Glutamatergic neuron (in vitro differentiated cells): Measurements from ENCODE around the gene NSUN2. TPM values are rescaled to one million over a fixed set of nuclear protein-coding genes. Genes with fewer than 3 reads are reported as not detected.
"Not testable (repeated sequence)": the region's sequence is repeated elsewhere in the genome, so short reads cannot be mapped to it uniquely, and the experiment has no call there.

ENCODE experiments used
- DNase-seq: peaks from one replicate; pipeline ENCODE4 v3.0.0; 2022
- H3K27ac Mint-ChIP-seq: one replicate; pipeline ENCODE4 v1.8.0; 2020; ENCODE audit warnings: mild to moderate bottlenecking, mixed read lengths, inconsistent platforms; ENCODE audit not compliant: unreplicated experiment
- H3K27me3 Mint-ChIP-seq: one replicate; pipeline ENCODE4 v1.8.0; 2020; ENCODE audit warnings: mild to moderate bottlenecking, moderate library complexity, mixed read lengths, inconsistent platforms; ENCODE audit not compliant: unreplicated experiment
- H3K36me3 Mint-ChIP-seq: one replicate; pipeline ENCODE4 v1.8.0; 2020; ENCODE audit warnings: mild to moderate bottlenecking, mixed read lengths, inconsistent platforms; ENCODE audit not compliant: unreplicated experiment
- H3K4me1 Mint-ChIP-seq: one replicate; pipeline ENCODE4 v1.8.0; 2020; ENCODE audit warnings: mild to moderate bottlenecking, low read depth, mixed read lengths, inconsistent platforms; ENCODE audit not compliant: unreplicated experiment
- H3K4me3 Mint-ChIP-seq: one replicate; pipeline ENCODE4 v1.8.0; 2020; ENCODE audit warnings: mild to moderate bottlenecking, mixed read lengths, inconsistent platforms; ENCODE audit not compliant: unreplicated experiment
- H3K9me3 Mint-ChIP-seq: one replicate; pipeline ENCODE4 v1.8.0; 2020; ENCODE audit warnings: mild to moderate bottlenecking, moderate library complexity, mixed read lengths, inconsistent platforms; ENCODE audit not compliant: unreplicated experiment
- CTCF ChIP-seq: fragments of 200-600 bp; sonication (generic); IDR thresholded peaks from one replicate; pipeline ENCODE4 v1.5.0; 2021; ENCODE audit not compliant: partially characterized antibody, unreplicated experiment
- total RNA-seq: library from RNA; stranded (reverse); fragmentation: NEBNext Ultra II Directional; extraction: Animal tissue kit (Norgen Biotek cat#: 25700); gene quantifications from one replicate; pipeline ENCODE4 v1.2.1, GENCODE V29; 2021; ENCODE audit not compliant: unreplicated experiment

The NSUN2 gene
- total RNA-seq, 1 donor from 2014 or later: 60.3 TPM

DNA sequence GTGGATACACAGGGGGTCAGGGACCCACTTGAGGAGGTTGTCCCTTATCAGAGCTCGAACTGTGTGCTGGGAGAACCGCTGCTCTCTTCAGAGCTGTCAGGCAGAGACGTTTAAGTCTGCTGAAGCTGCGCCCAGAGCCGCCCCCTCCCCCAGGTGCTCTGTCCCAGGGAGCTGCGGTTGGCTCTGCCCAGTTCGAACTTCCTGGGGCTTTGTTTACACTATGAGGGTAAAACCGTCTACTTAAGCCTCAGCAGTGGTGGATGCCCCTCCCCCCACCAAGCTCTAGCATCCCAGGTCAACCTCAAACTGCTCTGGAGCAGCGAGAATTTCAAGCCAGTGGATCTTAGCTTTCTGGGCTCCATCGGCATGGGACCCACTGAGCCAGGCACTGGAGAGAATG is 16.3 kb upstream of the NSUN2 start:
- Mint-ChIP-seq H3K36me3 (peaks cover 12% of the 10 kb centered on the region), H3K27ac (no peak overlapping the region), H3K27me3 (no peaks in the 10 kb centered on the region), H3K9me3 (peaks cover 5% of the 10 kb centered on the region), H3K4me1 (peaks cover 6% of the 10 kb centered on the region), H3K4me3 (no peak overlapping the region)
- no peak for TF ChIP-seq CTCF
- DNase-seq: no peak

- H3K4me3 Mint-ChIP-seq, H3K27me3 Mint-ChIP-seq: not testable (repeated sequence)
Measured at GRCh38 chr5:6645571-6646362, 12.9 kb upstream of the NSUN2 start.

DNA sequence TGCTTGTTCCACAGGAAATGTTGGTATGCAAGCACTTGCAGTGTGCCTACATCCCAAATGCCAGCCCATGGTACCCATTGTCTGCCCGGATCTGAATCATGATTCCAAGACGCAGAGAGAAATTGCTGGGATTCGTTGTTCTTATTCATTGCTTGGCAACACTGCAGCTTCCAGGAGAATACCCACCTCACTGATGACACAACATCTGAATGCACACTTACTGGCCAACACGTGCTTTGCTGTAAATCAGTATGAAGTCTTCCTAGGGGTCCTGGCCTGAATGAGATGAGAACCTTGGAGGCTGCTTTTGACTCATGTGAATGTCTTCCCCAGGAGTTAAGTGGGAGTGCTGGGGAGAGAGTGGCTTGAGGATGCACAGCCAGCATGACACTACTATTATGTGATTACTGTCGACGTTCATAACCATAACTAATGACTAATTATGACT is 12.0 kb upstream of the NSUN2 start:
- Mint-ChIP-seq H3K4me3 (no peak overlapping the region), H3K27me3 (no peaks in the 10 kb centered on the region), H3K9me3 (peaks cover 3% of the 10 kb centered on the region), H3K27ac (no peak overlapping the region), H3K4me1 (no peaks in the 10 kb centered on the region), H3K36me3 (peaks cover 8% of the 10 kb centered on the region)
- no peak for TF ChIP-seq CTCF
- no peak for DNase-seq

More at GRCh38 chr5:6645571-6646362, 12.9 kb upstream of the NSUN2 start:
- not testable (repeated sequence) for H3K4me1 Mint-ChIP-seq, H3K9me3 Mint-ChIP-seq, H3K27ac Mint-ChIP-seq, DNase-seq
- H3K36me3 Mint-ChIP-seq: peaks cover 12% of the 10 kb centered on the region

DNA sequence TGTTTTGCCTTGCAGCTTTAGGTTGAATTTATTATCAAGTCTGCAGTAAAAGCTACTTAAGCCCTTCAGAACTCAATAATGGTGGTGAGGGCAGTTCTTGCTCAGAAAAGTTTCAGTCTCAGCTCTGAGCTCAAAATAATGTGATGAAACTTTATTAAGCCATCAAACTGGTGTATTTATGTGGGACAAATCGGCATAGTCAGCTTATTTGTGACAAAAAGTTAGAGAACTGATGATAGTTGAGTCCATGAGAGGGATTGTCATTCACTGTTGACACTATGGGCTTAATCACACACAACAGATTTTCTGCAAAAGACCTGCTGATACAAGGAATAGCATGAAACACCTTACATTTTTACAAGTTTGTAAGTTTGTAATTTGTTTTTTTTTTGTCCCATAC is 9.8 kb upstream of the NSUN2 start:
- no peaks in the 10 kb centered on the region for H3K27me3 Mint-ChIP-seq
- H3K27ac Mint-ChIP-seq: no peak overlapping the region
- no peaks in the 10 kb centered on the region for H3K4me1 Mint-ChIP-seq
- no peak overlapping the region for H3K4me3 Mint-ChIP-seq
- no peak for DNase-seq
- H3K36me3 Mint-ChIP-seq: peaks cover 6% of the 10 kb centered on the region
- H3K9me3 Mint-ChIP-seq: no peaks in the 10 kb centered on the region
- TF ChIP-seq CTCF: no peak

GRCh38 chr5:6638236-6638635 is 5.4 kb upstream of the NSUN2 start:
- H3K36me3 Mint-ChIP-seq: no peaks in the 10 kb centered on the region
- peaks cover 2% of the 10 kb centered on the region for H3K9me3 Mint-ChIP-seq
- peaks cover 6% of the 10 kb centered on the region for H3K27me3 Mint-ChIP-seq
- TF ChIP-seq CTCF: no peak
- no peak overlapping the region for H3K4me3 Mint-ChIP-seq
- H3K27ac Mint-ChIP-seq: no peak overlapping the region
- peaks cover 4% of the 10 kb centered on the region for H3K4me1 Mint-ChIP-seq
- DNase-seq: no peak
